Measurements from ENCODE around the gene SLC19A1.

GRCh38 chr21:45533846-45534635, 8.2 kb downstream of the SLC19A1 start:
- TF ChIP-seq POLR2A (IDR thresholded peaks at IDR 0.05; ENCODE audit: low read depth) (no peak), EP300 (IDR thresholded peaks at IDR 0.05) (no peak)
- TF ChIP-seq, protein P1, sequence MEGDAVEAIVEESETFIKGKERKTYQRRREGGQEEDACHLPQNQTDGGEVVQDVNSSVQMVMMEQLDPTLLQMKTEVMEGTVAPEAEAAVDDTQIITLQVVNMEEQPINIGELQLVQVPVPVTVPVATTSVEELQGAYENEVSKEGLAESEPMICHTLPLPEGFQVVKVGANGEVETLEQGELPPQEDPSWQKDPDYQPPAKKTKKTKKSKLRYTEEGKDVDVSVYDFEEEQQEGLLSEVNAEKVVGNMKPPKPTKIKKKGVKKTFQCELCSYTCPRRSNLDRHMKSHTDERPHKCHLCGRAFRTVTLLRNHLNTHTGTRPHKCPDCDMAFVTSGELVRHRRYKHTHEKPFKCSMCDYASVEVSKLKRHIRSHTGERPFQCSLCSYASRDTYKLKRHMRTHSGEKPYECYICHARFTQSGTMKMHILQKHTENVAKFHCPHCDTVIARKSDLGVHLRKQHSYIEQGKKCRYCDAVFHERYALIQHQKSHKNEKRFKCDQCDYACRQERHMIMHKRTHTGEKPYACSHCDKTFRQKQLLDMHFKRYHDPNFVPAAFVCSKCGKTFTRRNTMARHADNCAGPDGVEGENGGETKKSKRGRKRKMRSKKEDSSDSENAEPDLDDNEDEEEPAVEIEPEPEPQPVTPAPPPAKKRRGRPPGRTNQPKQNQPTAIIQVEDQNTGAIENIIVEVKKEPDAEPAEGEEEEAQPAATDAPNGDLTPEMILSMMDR (IDR thresholded peaks at IDR 0.05) = no peak
